Measurements from ENCODE around the gene FYB1.

Gene FYB1

DNA sequence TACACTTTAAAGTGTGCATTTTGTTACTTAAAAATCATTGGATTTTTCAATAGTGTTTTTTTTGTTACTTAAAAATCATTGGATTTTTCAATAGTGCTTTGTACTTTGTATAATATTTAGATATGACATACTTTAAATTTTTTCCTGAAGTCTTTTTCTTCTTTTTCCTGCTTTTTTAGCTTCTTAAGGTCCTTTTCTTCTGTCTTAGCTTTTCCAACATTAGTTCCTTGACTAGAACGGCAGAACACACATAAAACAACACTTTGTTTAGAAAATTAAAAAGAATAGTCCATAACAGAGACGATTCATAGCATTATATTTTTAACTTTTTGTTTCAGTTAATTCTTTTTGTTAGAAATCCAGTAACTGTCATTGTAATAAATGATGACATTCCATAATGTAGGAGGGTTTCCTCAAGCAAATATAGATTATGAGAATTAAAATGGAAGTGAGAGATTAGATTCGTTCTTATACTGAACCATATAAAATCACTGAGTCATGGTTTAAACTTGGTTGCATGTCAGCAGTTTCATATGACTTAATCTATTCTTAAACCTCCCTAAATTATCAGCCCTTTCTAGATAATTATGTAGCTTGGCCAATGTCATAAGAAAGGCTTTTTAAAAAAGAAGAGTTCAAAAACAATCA lies 99.8 kb downstream of the FYB1 start:
- no peaks in the 10 kb centered on the region for H3K9me3 ChIP-seq (ENCODE audit: control insufficient read depth, insufficient read depth, low read length)
- no peaks in the 10 kb centered on the region for H3K36me3 ChIP-seq (ENCODE audit: control insufficient read depth, insufficient read depth, low read length)
- H3K4me3 ChIP-seq (ENCODE audit: low read length) = no peak overlapping the region
- WGBS (ENCODE audit: insufficient coverage, insufficient read length) = no CpG with 5 or more reads among the region's 3 CpGs
- no peak for DNase-seq (ENCODE audit: low read depth, low spot score)
- H3K27me3 ChIP-seq (ENCODE audit: control insufficient read depth, insufficient read depth, low read length) = no peaks in the 10 kb centered on the region
- no peak overlapping the region for H3K27ac ChIP-seq (ENCODE audit: low read length)
- no peaks in the 10 kb centered on the region for H3K4me1 ChIP-seq (ENCODE audit: control insufficient read depth, insufficient read depth, low read length)

DNA sequence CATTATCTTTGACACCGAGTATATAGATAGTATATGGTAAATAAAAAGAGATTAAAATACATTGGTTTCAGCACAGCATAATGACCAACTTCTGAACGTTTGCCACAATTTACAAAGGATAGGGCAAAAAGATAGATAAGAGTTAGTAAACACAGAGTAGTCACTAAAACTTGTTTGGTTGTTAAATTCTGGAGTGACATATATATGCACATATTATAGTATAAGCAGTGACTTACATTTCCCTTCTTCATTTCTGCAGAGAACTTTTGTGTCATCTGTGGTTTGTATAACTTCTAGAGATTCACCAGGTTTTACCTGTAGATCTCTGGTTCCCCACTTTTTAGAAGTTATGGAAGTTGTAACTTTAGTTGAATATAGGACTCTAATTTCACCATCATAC lies 100.7 kb downstream of the FYB1 start:
- no peaks in the 10 kb centered on the region for H3K4me1 ChIP-seq (ENCODE audit: control insufficient read depth, insufficient read depth, low read length)

DNA sequence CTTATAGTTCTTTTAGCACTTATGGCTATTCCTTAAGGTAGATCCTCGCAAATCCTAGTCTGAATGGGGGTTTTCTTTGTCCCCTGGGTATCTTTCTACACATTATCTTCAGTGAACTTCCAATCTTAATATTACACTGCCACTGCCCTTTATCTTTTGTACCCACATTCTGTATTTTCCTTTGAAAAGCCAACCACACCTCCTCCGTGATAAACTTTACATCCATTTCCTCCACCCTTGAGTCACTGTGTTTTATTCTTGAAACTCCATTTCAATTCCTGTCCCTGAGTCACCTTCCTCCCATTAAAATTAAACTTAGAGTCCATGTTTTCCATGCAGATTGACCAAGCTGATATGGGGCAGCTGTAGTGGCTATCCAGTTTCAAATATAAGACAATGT lies 102.0 kb downstream of the FYB1 start:
- no peaks in the 10 kb centered on the region for H3K4me1 ChIP-seq (ENCODE audit: control insufficient read depth, insufficient read depth, low read length)
- no peak overlapping the region for H3K4me3 ChIP-seq (ENCODE audit: low read length)
- DNase-seq (ENCODE audit: low read depth, low spot score) = no peak
- no CpG with 5 or more reads among the region's 2 CpGs for WGBS (ENCODE audit: insufficient coverage, insufficient read length)
- H3K27me3 ChIP-seq (ENCODE audit: control insufficient read depth, insufficient read depth, low read length) = no peaks in the 10 kb centered on the region
- H3K9me3 ChIP-seq (ENCODE audit: control insufficient read depth, insufficient read depth, low read length) = no peaks in the 10 kb centered on the region
- H3K27ac ChIP-seq (ENCODE audit: low read length) = no peak overlapping the region
- H3K36me3 ChIP-seq (ENCODE audit: control insufficient read depth, insufficient read depth, low read length) = no peaks in the 10 kb centered on the region

More for the DNA sequence above, 100.7 kb downstream of the FYB1 start:
- no CpG with 5 or more reads among the region's 2 CpGs for WGBS (ENCODE audit: insufficient coverage, insufficient read length)
- no peaks in the 10 kb centered on the region for H3K36me3 ChIP-seq (ENCODE audit: control insufficient read depth, insufficient read depth, low read length)
- no peak overlapping the region for H3K27ac ChIP-seq (ENCODE audit: low read length)
- H3K27me3 ChIP-seq (ENCODE audit: control insufficient read depth, insufficient read depth, low read length) = no peaks in the 10 kb centered on the region
- DNase-seq (ENCODE audit: low read depth, low spot score) = no peak
- no peaks in the 10 kb centered on the region for H3K9me3 ChIP-seq (ENCODE audit: control insufficient read depth, insufficient read depth, low read length)
- no peak overlapping the region for H3K4me3 ChIP-seq (ENCODE audit: low read length)

DNA sequence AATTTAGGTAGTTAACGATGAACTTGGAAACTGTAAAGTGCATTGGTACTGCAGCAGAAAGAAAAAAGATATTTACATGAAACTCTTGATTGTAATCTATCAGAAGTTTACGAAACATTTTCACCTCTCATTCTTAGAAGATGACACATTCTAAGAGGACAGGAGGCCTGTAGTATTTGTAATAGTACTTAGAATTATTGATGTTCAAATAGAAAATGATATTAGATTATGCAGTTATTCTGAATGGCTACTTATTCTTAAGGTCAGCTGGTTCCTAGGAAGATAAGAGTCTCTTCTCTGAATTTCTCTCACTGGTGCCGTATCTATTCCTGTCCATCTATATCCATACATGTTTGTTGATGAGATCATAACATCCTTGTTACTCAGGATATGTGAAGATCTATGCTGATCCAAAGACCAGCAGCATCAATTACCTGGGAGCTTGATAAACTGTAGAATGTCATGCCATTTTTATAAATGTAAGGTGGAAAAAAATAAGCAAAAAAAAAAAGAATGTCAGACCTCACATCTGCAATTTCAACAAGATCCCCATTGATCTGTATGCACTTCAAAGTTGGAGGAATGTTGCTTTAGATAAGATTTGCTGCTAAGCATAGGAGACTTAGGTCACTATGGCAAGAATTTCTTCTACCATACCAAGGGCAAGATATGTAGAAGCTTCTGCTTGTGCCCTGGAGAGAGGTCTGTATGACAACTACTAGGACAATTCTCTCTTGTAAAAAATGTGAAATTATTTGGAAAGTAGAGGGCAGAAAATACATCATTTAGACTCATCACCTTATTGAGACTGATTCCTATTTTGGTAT lies 102.8 kb downstream of the FYB1 start:
- no peak overlapping the region for H3K4me3 ChIP-seq (ENCODE audit: low read length)
- no peaks in the 10 kb centered on the region for H3K27me3 ChIP-seq (ENCODE audit: control insufficient read depth, insufficient read depth, low read length)
- DNase-seq (ENCODE audit: low read depth, low spot score) = no peak
- WGBS (ENCODE audit: insufficient coverage, insufficient read length) = no CpG with 5 or more reads among the region's 3 CpGs
- H3K4me1 ChIP-seq (ENCODE audit: control insufficient read depth, insufficient read depth, low read length) = no peaks in the 10 kb centered on the region
- H3K9me3 ChIP-seq (ENCODE audit: control insufficient read depth, insufficient read depth, low read length) = no peaks in the 10 kb centered on the region
- H3K36me3 ChIP-seq (ENCODE audit: control insufficient read depth, insufficient read depth, low read length) = no peaks in the 10 kb centered on the region
- no peak overlapping the region for H3K27ac ChIP-seq (ENCODE audit: low read length)

DNA sequence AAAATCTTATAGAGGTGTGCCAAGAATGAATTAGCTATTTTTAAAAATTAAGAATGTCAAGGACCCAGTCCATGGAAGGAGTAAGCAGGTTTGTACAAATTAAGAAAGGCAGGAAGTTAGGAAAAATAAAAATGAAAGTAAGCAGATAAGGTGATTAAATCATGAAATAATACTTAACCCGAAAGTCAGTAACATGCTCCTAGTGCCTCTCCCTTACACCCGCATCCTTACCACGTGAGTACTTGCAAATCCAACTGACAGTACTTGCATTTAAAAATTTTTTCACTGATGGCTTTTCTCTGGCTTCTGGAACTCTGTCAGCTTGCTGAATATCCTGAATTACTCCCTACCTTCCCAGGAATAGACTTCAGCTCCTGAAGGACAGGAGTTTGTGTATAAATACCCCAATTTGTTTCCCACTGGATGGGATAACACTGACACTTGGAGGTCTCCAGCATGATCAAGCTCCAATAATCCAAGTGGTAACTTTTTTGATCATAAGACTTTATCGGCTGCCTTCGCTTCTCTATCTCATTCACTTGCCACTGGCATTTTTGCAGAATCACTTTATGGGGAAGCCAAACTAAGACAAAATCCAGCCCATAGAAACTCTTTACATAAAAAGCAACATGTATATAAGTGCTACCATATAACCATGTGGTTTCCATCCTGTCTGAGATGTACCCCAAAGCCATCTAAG lies 103.6 kb downstream of the FYB1 start:
- no peak for DNase-seq (ENCODE audit: low read depth, low spot score)
- H3K36me3 ChIP-seq (ENCODE audit: control insufficient read depth, insufficient read depth, low read length) = no peaks in the 10 kb centered on the region
- no peaks in the 10 kb centered on the region for H3K4me1 ChIP-seq (ENCODE audit: control insufficient read depth, insufficient read depth, low read length)
- no peak overlapping the region for H3K27ac ChIP-seq (ENCODE audit: low read length)
- WGBS (ENCODE audit: insufficient coverage, insufficient read length) = no CpG with 5 or more reads among the region's 5 CpGs
- no peaks in the 10 kb centered on the region for H3K9me3 ChIP-seq (ENCODE audit: control insufficient read depth, insufficient read depth, low read length)
- no peaks in the 10 kb centered on the region for H3K27me3 ChIP-seq (ENCODE audit: control insufficient read depth, insufficient read depth, low read length)
- H3K4me3 ChIP-seq (ENCODE audit: low read length) = no peak overlapping the region

DNA sequence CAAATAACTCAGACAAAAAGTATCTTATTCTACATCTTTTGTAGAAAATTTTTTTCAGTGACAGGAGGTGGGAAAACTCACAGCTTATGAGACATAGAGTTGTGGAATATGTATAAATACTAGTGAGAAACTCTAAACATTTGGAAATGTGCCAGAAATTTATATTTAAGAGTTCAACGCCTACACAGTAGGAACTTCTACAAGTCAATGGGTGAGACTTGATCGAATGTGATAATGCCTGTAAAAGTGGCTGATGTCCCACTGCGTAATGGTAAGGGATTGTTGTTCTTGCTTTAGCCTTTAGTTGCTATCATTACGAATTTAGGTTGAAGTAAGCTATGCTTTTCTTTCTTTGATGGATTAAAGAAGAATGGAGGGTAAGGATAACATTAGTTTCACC lies 105.2 kb downstream of the FYB1 start:
- Histone ChIP-seq H3K27ac (ENCODE audit: low read length) (no peak overlapping the region), H3K9me3 (ENCODE audit: control insufficient read depth, insufficient read depth, low read length) (no peaks in the 10 kb centered on the region), H3K36me3 (ENCODE audit: control insufficient read depth, insufficient read depth, low read length) (no peaks in the 10 kb centered on the region), H3K4me3 (ENCODE audit: low read length) (no peak overlapping the region), H3K27me3 (ENCODE audit: control insufficient read depth, insufficient read depth, low read length) (no peaks in the 10 kb centered on the region), H3K4me1 (ENCODE audit: control insufficient read depth, insufficient read depth, low read length) (no peaks in the 10 kb centered on the region)
- no CpG with 5 or more reads among the region's 4 CpGs for WGBS (ENCODE audit: insufficient coverage, insufficient read length)
- DNase-seq (ENCODE audit: low read depth, low spot score) = no peak

DNA sequence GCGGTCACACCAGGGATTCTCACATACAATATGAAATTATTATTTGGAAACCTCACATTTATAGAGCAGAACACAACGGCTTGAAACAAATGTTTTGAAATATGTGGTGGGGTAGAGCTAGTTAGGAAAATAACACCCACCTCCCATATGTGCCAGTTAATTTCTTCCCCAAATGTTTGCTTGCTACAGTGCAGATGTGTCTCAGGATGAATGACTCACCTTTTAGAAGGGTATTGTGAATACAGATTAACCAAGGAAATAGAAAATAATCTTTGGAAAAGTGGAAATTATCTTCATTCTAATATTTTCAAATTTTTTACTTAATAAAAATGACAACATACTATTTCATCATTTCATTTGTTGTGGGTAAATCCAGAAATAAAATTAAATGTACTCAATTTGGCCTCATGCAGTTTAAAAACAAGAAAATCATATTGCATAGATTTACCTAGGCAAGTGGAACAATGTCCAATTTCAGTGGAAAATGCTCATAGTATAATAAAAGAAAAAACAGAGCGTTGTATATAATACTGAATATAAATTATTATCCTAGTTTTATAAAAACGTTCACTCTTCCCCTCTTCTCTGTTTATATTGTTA lies 105.9 kb downstream of the FYB1 start:
- no peaks in the 10 kb centered on the region for H3K4me1 ChIP-seq (ENCODE audit: control insufficient read depth, insufficient read depth, low read length)
- no peaks in the 10 kb centered on the region for H3K27me3 ChIP-seq (ENCODE audit: control insufficient read depth, insufficient read depth, low read length)
- no peaks in the 10 kb centered on the region for H3K36me3 ChIP-seq (ENCODE audit: control insufficient read depth, insufficient read depth, low read length)
- H3K9me3 ChIP-seq (ENCODE audit: control insufficient read depth, insufficient read depth, low read length) = no peaks in the 10 kb centered on the region
- no peak for DNase-seq (ENCODE audit: low read depth, low spot score)
- H3K27ac ChIP-seq (ENCODE audit: low read length) = no peak overlapping the region
- H3K4me3 ChIP-seq (ENCODE audit: low read length) = no peak overlapping the region
- no CpG with 5 or more reads among the region's 4 CpGs for WGBS (ENCODE audit: insufficient coverage, insufficient read length)

DNA sequence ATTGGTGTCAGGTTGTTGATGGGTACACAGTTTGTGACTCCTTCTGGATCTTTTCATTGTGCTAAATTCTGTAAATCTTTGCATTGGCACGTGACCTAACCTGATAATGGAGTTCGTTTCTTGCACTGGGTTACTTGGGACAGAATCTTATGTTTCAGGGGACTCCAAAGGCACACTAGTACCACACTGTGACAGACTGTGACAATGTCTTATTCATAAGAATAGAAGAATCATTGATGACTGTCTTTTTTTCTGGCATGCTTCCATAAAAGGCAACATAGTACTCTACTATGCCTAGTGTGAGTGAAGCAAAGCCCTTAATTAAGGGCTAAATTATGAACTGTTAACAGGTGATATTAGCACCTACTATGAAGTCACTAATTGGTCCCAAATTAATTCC lies 109.8 kb downstream of the FYB1 start:
- no peak for DNase-seq (ENCODE audit: low read depth, low spot score)
- no peaks in the 10 kb centered on the region for H3K27me3 ChIP-seq (ENCODE audit: control insufficient read depth, insufficient read depth, low read length)
- H3K36me3 ChIP-seq (ENCODE audit: control insufficient read depth, insufficient read depth, low read length) = no peaks in the 10 kb centered on the region
- no peaks in the 10 kb centered on the region for H3K9me3 ChIP-seq (ENCODE audit: control insufficient read depth, insufficient read depth, low read length)
- no peaks in the 10 kb centered on the region for H3K4me1 ChIP-seq (ENCODE audit: control insufficient read depth, insufficient read depth, low read length)
- no peak overlapping the region for H3K27ac ChIP-seq (ENCODE audit: low read length)
- no CpG with 5 or more reads among the region's 2 CpGs for WGBS (ENCODE audit: insufficient coverage, insufficient read length)
- H3K4me3 ChIP-seq (ENCODE audit: low read length) = no peak overlapping the region

DNA sequence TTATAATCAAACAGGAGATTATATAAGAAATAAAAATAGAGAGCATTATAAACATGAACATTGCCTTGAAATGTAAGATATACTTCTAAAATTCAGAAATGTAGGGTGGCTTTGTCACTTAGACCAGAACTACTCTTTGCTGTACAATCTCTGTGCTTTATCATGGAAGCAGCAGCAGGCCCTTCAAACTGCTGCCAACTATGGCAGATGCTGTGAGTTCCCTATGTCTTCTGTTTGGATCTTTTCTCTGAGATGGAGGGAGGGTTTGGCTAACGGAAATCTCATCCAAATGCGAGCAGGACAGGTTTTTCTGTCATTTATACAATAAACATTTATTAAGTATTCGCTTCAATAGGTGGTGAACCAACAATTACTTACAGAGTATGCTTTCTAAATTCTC lies 110.4 kb downstream of the FYB1 start:
- Histone ChIP-seq H3K27me3 (ENCODE audit: control insufficient read depth, insufficient read depth, low read length) (no peaks in the 10 kb centered on the region), H3K9me3 (ENCODE audit: control insufficient read depth, insufficient read depth, low read length) (no peaks in the 10 kb centered on the region), H3K27ac (ENCODE audit: low read length) (no peak overlapping the region), H3K36me3 (ENCODE audit: control insufficient read depth, insufficient read depth, low read length) (no peaks in the 10 kb centered on the region), H3K4me3 (ENCODE audit: low read length) (no peak overlapping the region), H3K4me1 (ENCODE audit: control insufficient read depth, insufficient read depth, low read length) (no peaks in the 10 kb centered on the region)
- no peak for DNase-seq (ENCODE audit: low read depth, low spot score)
- WGBS (ENCODE audit: insufficient coverage, insufficient read length) = no CpG with 5 or more reads among the region's 3 CpGs

DNA sequence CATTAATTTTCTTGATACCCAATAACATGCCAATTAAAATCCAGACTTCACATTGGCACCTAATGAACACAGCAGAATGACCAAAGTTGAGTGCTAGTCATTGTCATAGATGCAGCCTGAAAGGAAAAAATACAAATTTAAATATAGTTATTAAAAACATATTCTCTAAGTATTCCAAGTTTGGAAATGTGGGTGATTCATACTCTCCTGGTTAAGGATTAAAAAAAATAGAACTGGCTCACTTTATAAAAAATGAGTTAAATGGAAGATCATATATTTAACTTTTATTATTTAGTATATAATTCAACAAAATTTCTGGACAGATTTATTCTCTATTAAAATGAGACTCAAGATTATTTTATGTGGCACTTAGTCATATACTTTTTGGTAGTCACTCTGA lies 112.0 kb downstream of the FYB1 start:
- H3K9me3 ChIP-seq (ENCODE audit: control insufficient read depth, insufficient read depth, low read length) = no peaks in the 10 kb centered on the region
- no peak for DNase-seq (ENCODE audit: low read depth, low spot score)
- H3K27me3 ChIP-seq (ENCODE audit: control insufficient read depth, insufficient read depth, low read length) = no peaks in the 10 kb centered on the region
- H3K36me3 ChIP-seq (ENCODE audit: control insufficient read depth, insufficient read depth, low read length) = no peaks in the 10 kb centered on the region
- H3K27ac ChIP-seq (ENCODE audit: low read length) = no peak overlapping the region
- no peaks in the 10 kb centered on the region for H3K4me1 ChIP-seq (ENCODE audit: control insufficient read depth, insufficient read depth, low read length)
- no peak overlapping the region for H3K4me3 ChIP-seq (ENCODE audit: low read length)

Data from iPS DF 6.9 (cell line).